Nephron (organoid): ENCODE measurements around the gene SMAD9.
A peak's percentile ranks its signal among the peaks of the same experiment; 100 is the strongest.

Experiments
- H3K27ac Mint-ChIP-seq, 3 experiments: 2 replicates each; pipeline ENCODE4 v1.8.0; 2020; ENCODE audit warnings: mixed read lengths in 3 of 3, mild to moderate bottlenecking in 2 of 3, moderate library complexity in 1 of 3
- H3K27me3 Mint-ChIP-seq: 2 replicates; pipeline ENCODE4 v1.8.0; 2021; ENCODE audit warnings: low read depth, mild to moderate bottlenecking, moderate library complexity, mixed read lengths
- H3K36me3 Mint-ChIP-seq: 2 replicates; pipeline ENCODE4 v1.8.0; 2020; ENCODE audit warnings: low read depth, mixed read lengths
- H3K4me1 Mint-ChIP-seq: 2 replicates; pipeline ENCODE4 v1.8.0; 2020; ENCODE audit warnings: mixed read lengths
- H3K4me3 Mint-ChIP-seq, 3 experiments: 2 replicates each; pipeline ENCODE4 v1.8.0; 2020; ENCODE audit warnings: mild to moderate bottlenecking in 3 of 3, mixed read lengths in 3 of 3, moderate library complexity in 2 of 3
- H3K9me3 Mint-ChIP-seq: 2 replicates; pipeline ENCODE4 v1.8.0; 2020; ENCODE audit warnings: mixed read lengths
- TF ChIP-seq, protein P1 (sequence below), 3 experiments: fragments of 200-600 bp; sonication (generic); IDR thresholded peaks; one replicate each; pipeline ENCODE4 v1.5.0; 2021; ENCODE audit warnings: antibody characterized with exemption in 3 of 3; ENCODE audit not compliant: unreplicated experiment in 3 of 3

The SMAD9 gene

DNA sequence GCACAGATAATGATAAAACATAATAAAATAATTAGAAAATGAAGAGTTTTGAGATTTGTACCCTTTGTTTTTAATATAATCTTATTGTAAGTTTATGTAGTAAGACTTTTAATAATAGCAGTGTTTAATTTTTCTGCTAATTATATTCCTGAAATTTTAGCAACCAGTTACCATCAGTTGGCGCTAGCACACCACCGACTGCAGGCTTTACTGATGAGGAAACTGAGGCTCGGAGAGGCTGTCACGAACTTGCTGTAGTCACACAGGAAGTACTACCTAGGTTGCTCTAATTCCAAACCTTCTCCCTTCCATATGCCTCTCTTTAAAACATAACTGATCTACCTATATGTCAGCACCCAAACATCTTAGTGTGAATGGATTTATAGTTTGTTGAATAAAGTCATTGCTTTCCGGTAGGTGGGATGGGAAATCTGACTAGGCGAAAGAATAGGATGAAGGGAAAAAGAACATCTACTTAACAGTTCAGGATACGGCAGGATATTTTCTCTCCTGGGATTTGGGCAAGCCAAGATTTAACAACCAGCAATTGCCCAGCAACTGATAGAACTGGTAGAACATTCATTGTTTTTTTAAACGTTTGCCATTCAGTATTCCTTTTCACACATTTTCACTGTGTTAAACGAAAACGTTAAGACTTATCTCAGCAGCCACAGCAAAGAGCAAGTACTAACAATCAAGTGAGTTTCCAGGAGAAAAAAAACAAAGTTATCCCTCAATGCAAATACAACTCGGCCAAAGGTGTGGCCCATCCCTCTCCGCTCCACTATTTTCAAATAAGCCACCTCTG lies 101.8 kb downstream of the SMAD9 start:
- peaks cover 32% of the 10 kb centered on the region for H3K4me1 Mint-ChIP-seq
- no peaks in the 10 kb centered on the region for H3K36me3 Mint-ChIP-seq
- TF ChIP-seq, protein P1, sequence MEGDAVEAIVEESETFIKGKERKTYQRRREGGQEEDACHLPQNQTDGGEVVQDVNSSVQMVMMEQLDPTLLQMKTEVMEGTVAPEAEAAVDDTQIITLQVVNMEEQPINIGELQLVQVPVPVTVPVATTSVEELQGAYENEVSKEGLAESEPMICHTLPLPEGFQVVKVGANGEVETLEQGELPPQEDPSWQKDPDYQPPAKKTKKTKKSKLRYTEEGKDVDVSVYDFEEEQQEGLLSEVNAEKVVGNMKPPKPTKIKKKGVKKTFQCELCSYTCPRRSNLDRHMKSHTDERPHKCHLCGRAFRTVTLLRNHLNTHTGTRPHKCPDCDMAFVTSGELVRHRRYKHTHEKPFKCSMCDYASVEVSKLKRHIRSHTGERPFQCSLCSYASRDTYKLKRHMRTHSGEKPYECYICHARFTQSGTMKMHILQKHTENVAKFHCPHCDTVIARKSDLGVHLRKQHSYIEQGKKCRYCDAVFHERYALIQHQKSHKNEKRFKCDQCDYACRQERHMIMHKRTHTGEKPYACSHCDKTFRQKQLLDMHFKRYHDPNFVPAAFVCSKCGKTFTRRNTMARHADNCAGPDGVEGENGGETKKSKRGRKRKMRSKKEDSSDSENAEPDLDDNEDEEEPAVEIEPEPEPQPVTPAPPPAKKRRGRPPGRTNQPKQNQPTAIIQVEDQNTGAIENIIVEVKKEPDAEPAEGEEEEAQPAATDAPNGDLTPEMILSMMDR (IDR thresholded peaks at IDR 0.05; ENCODE audit: unreplicated experiment in 3 of 3): no peak
- H3K9me3 Mint-ChIP-seq: no peaks in the 10 kb centered on the region
- H3K27me3 Mint-ChIP-seq: no peaks in the 10 kb centered on the region
- H3K4me3 Mint-ChIP-seq: peak overlapping the region; percentile 89 to 96 (median 92)
- H3K27ac Mint-ChIP-seq: peak overlapping the region; percentile 65 to 86 (median 80)

DNA sequence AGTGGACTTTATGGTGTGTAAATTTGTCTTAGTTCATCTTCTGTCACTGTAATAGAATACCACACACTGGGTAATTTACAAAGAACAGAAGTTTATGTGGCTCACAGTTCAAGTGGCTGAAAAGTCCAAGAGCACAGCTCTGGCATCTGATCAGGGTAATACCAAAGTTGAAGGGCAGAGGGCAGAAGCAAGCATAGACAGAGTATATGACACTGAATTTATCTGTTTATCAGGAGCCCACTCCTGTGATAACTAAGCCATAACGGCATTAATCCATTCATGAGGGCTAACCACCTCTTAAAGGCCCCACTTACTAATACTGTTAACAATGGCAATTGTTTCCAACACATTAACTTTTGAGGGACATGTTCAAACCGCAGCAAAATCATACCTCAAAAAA lies 105.0 kb downstream of the SMAD9 start:
- Mint-ChIP-seq H3K4me1 (peaks cover 22% of the 10 kb centered on the region), H3K27me3 (no peaks in the 10 kb centered on the region), H3K4me3 (no peak overlapping the region), H3K9me3 (no peaks in the 10 kb centered on the region), H3K36me3 (no peaks in the 10 kb centered on the region), H3K27ac (peak overlapping the region in 2 of 3 experiments; percentile 14 to 44)
- TF ChIP-seq, protein P1 (IDR thresholded peaks at IDR 0.05; ENCODE audit: unreplicated experiment in 3 of 3): no peak

DNA sequence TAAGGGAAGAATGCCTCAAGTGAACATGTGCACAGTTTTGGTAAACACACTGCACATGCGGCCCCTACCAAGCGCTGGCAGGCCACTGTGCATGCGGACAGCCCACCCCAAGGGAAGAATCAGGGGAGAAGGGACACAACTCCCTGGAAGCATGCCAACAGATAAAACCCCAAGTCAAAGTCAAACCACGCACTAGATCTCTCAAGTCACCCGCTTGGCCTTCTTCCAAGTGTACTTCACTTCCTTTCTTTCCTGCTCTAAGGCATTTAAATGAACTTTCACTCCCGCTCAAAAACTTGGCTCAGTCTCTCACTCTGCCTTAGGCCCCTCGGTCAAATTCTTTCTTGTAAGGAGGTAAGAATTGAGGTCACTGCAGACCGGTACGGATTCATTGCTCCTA lies 105.6 kb downstream of the SMAD9 start:
- peaks cover 16% of the 10 kb centered on the region for H3K4me1 Mint-ChIP-seq
- H3K9me3 Mint-ChIP-seq: no peaks in the 10 kb centered on the region
- TF ChIP-seq, protein P1 (IDR thresholded peaks at IDR 0.05; ENCODE audit: unreplicated experiment in 3 of 3): no peak
- H3K36me3 Mint-ChIP-seq: no peaks in the 10 kb centered on the region
- peak overlapping the region in 1 of 3 experiments; percentile 22 for H3K4me3 Mint-ChIP-seq
- H3K27ac Mint-ChIP-seq: peak overlapping the region; percentile 14 to 44 (median 28)
- H3K27me3 Mint-ChIP-seq: no peaks in the 10 kb centered on the region

DNA sequence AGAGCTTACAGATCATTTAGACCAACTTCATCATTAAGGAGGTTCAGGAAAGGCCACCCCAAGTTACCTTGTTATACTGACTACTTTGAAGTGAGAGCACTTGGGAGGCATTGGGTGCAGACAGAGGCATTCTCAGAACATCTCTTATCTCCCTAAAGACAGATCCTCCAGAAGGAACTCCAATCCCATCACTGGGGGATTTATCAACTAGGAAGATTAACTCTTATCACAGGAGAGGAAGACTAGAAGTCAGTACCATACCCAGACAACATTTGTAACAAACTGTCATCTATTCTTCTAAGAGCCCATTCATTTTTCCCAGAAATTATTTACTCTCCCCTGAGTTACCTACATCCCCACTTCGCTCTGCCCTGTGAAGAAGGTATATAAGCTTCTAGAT lies 106.8 kb downstream of the SMAD9 start:
- no peaks in the 10 kb centered on the region for H3K9me3 Mint-ChIP-seq
- H3K27ac Mint-ChIP-seq: no peak overlapping the region
- no peaks in the 10 kb centered on the region for H3K27me3 Mint-ChIP-seq
- H3K36me3 Mint-ChIP-seq: no peaks in the 10 kb centered on the region
- H3K4me1 Mint-ChIP-seq: peaks cover 9% of the 10 kb centered on the region
- TF ChIP-seq, protein P1 (IDR thresholded peaks at IDR 0.05; ENCODE audit: unreplicated experiment in 3 of 3): no peak
- H3K4me3 Mint-ChIP-seq: no peak overlapping the region

DNA sequence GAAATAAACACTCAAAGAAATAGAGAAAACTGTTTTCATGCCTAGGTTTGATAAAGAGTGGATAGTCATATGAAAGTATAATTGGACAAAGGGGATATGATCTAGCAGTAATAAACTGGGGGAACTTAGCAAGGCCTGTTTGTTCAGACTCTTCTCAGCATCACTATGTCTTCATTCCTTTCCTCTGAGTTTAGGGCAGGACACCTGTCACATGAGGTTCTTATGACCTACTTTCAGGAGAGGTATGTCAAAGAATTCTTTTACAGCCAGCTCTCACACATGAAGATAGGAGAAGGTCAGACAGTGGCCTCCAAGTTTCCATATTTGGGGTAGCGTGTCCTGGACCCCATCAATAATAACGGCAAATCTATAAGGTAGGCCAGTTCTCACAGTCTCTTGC lies 112.4 kb downstream of the SMAD9 start:
- Mint-ChIP-seq H3K27ac (no peak overlapping the region), H3K4me3 (no peak overlapping the region), H3K36me3 (no peaks in the 10 kb centered on the region), H3K4me1 (no peaks in the 10 kb centered on the region), H3K27me3 (no peaks in the 10 kb centered on the region), H3K9me3 (no peaks in the 10 kb centered on the region)
- TF ChIP-seq, protein P1 (IDR thresholded peaks at IDR 0.05; ENCODE audit: unreplicated experiment in 3 of 3): no peak

DNA sequence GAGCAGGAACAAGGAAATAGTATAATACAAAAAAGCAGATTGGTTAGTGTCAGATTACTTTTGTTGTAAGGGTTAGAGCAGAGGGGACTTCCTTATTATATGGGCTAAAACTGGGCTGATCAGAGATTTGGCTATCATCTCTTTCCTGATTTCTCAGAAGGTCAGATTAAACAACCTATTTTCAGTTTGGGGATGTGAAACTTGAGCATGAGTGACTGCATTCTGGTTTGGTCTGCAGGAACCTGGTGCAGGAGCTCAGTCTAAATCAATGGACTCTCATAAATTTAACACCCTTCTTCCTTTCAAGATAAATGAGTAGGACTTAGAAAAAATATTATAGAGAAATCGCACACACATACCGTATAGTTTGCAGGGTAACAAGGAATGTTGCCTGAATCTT lies 113.9 kb downstream of the SMAD9 start:
- no peaks in the 10 kb centered on the region for H3K27me3 Mint-ChIP-seq
- no peak overlapping the region for H3K27ac Mint-ChIP-seq
- H3K9me3 Mint-ChIP-seq: no peaks in the 10 kb centered on the region
- no peak overlapping the region for H3K4me3 Mint-ChIP-seq
- TF ChIP-seq, protein P1 (IDR thresholded peaks at IDR 0.05; ENCODE audit: unreplicated experiment in 3 of 3): no peak
- no peaks in the 10 kb centered on the region for H3K36me3 Mint-ChIP-seq
- no peaks in the 10 kb centered on the region for H3K4me1 Mint-ChIP-seq
